Endothelial cell of coronary artery (primary cell): Measurements from ENCODE around the gene ACP6. TPM values are rescaled to one million over a fixed set of nuclear protein-coding genes. Genes with fewer than 3 reads are reported as not detected.

ENCODE experiments used
- total RNA-seq: library from RNA; depleted of rRNA; stranded (reverse); fragments of >200 nt; gene quantifications from 2 replicates; pipeline ENCODE4 v1.2.3, GENCODE V29; 2014

The ACP6 gene
- total RNA-seq = 5.2 TPM in 2 replicates

GRCh38 chr1:147670319-147671001 lies at the start of gene ACP6:
Gene ACP6 (minus strand): TSS chr1:147670524. CDS start chr1:147670048, 476 bp downstream.

Other genes with a start within 250 kb of the ACP6 start
- gene BCL9, start 129.0 kb downstream of the ACP6 start, total RNA-seq = 2.2 and 3.9 TPM in 2 replicates
- 43.9 and 97.3 TPM in 2 replicates for gene GJA5, start 90.1 kb upstream of the ACP6 start, total RNA-seq
- gene GJA8, start 232.3 kb upstream of the ACP6 start, total RNA-seq = not detected in 2 replicates